Smooth muscle cell (in vitro differentiated cells): ENCODE measurements around the gene ZNF488. TPM values are rescaled to one million over a fixed set of nuclear protein-coding genes. Genes with fewer than 3 reads are reported as not detected.

Experiments used
- DNase-seq: peaks from one replicate; lab custom pipeline; 2025; ENCODE audit not compliant: unreplicated experiment; lab: John Stamatoyannopoulos, UW
- H2AFZ ChIP-seq: fragments of 200-600 bp; sonication (generic); 2 replicates; pipeline ENCODE4 v1.6.0; 2016; ENCODE audit warnings: antibody characterized with exemption, low read depth, mild to moderate bottlenecking
- H3F3A ChIP-seq: fragments of 200-600 bp; sonication (generic); 2 replicates; pipeline ENCODE4 v1.6.0; 2017; ENCODE audit warnings: antibody characterized with exemption, low read depth
- H3K27ac ChIP-seq: fragments of 200-600 bp; sonication (generic); 2 replicates; pipeline ENCODE4 v1.5.1; 2016; ENCODE audit warnings: low read depth, mild to moderate bottlenecking
- H3K27me3 ChIP-seq: fragments of 200-600 bp; sonication (generic); 2 replicates; pipeline ENCODE4 v1.6.1; 2016; ENCODE audit warnings: low read depth, mild to moderate bottlenecking
- H3K36me3 ChIP-seq: fragments of 200-600 bp; sonication (generic); 2 replicates; pipeline ENCODE4 v1.5.1; 2016; ENCODE audit warnings: low read depth
- H3K4me1 ChIP-seq: fragments of 200-600 bp; sonication (generic); 2 replicates; pipeline ENCODE4 v1.5.1; 2016; ENCODE audit warnings: low read depth
- H3K4me2 ChIP-seq: fragments of 200-600 bp; sonication (generic); 2 replicates; pipeline ENCODE4 v1.6.0; 2016; ENCODE audit warnings: mild to moderate bottlenecking
- H3K4me3 ChIP-seq: fragments of 200-600 bp; sonication (generic); 2 replicates; pipeline ENCODE4 v1.5.1; 2016; ENCODE audit warnings: mild to moderate bottlenecking
- H3K79me2 ChIP-seq: fragments of 200-600 bp; sonication (generic); 2 replicates; pipeline ENCODE4 v1.6.0; 2016; ENCODE audit warnings: low read depth, mild to moderate bottlenecking
- H3K9ac ChIP-seq: fragments of 200-600 bp; sonication (generic); 2 replicates; pipeline ENCODE4 v1.6.0; 2016; ENCODE audit warnings: low read depth
- H3K9me3 ChIP-seq: fragments of 200-600 bp; sonication (generic); replicated peaks from 2 replicates; pipeline ENCODE4 v1.5.1; 2016; ENCODE audit warnings: low read depth
- H4K20me1 ChIP-seq: fragments of 200-600 bp; sonication (generic); 2 replicates; pipeline ENCODE4 v1.6.0; 2016; ENCODE audit warnings: low read depth
- CTCF ChIP-seq: fragments of 200-600 bp; sonication (generic); IDR thresholded peaks from 2 replicates; pipeline ENCODE4 v1.5.1; 2017; ENCODE audit warnings: borderline replicate concordance, mild to moderate bottlenecking, antibody characterized with exemption; ENCODE audit not compliant: insufficient read depth, poor library complexity, severe bottlenecking
- WGBS: methylation state at CpG from one replicate; pipeline ENCODE4 v1.1.7; 2016; ENCODE audit warnings: low lambda C conversion rate; 5-methylcytosine and 5-hydroxymethylcytosine counted together
- polyA plus RNA-seq: library from polyadenylated mRNA; unstranded; fragments of >200 nt; fragmentation: Nextera tagmentation; extraction: Ambion mirVana; gene quantifications from 2 replicates; pipeline ENCODE4 v1.2.1, GENCODE V29; 2016
- total RNA-seq: library from RNA; depleted of rRNA; stranded (reverse); fragments of >200 nt; gene quantifications from 2 replicates; pipeline ENCODE4 v1.2.3, GENCODE V29; 2014

The ZNF488 gene
- total and polyA plus RNA-seq, 2 experiments from 2014 or later, result 1.1 TPM; not detected in 1

GRCh38 chr10:47410271-47410670 lies 26.2 kb upstream of the ZNF488 start:
- TF ChIP-seq CTCF, result no peak
- no peaks in the 10 kb centered on the region for H3K36me3 ChIP-seq
- H3K4me1 ChIP-seq, result no peaks in the 10 kb centered on the region
- H3K4me3 ChIP-seq, result no peak overlapping the region
- no peaks in the 10 kb centered on the region for H4K20me1 ChIP-seq
- no peaks in the 10 kb centered on the region for H3K27me3 ChIP-seq
- H3K27ac ChIP-seq, result no peak overlapping the region
- no peak overlapping the region for H3K9ac ChIP-seq
- DNase-seq, result no peak
- 86% methylated on average over 4 of the region's 4 CpGs for WGBS
- no peaks in the 10 kb centered on the region for H3K9me3 ChIP-seq
- H3K4me2 ChIP-seq, result no peak overlapping the region
- H3K79me2 ChIP-seq, result no peaks in the 10 kb centered on the region
- H2AFZ ChIP-seq, result no peak overlapping the region
- H3F3A ChIP-seq, result no peaks in the 10 kb centered on the region

GRCh38 chr10:47409866-47410256 lies 25.8 kb upstream of the ZNF488 start:
- no peaks in the 10 kb centered on the region for H3K4me1 ChIP-seq
- no peak overlapping the region for H3K9ac ChIP-seq
- DNase-seq, result no peak
- H3K4me2 ChIP-seq, result no peak overlapping the region
- no peaks in the 10 kb centered on the region for H3K79me2 ChIP-seq
- no peak overlapping the region for H3K27ac ChIP-seq
- no peaks in the 10 kb centered on the region for H3K36me3 ChIP-seq
- H3K9me3 ChIP-seq, result no peaks in the 10 kb centered on the region
- no peaks in the 10 kb centered on the region for H4K20me1 ChIP-seq
- H3F3A ChIP-seq, result no peaks in the 10 kb centered on the region
- H3K27me3 ChIP-seq, result no peaks in the 10 kb centered on the region
- H3K4me3 ChIP-seq, result no peak overlapping the region
- no peak for TF ChIP-seq CTCF
- no peak overlapping the region for H2AFZ ChIP-seq
- 87% methylated on average over 3 of the region's 3 CpGs for WGBS

GRCh38 chr10:47409171-47409865 lies 25.2 kb upstream of the ZNF488 start:
- DNase-seq, result no peak
- Histone ChIP-seq H3F3A (no peaks in the 10 kb centered on the region), H2AFZ (no peak overlapping the region), H3K36me3 (no peaks in the 10 kb centered on the region), H3K9me3 (no peaks in the 10 kb centered on the region), H3K27ac (no peak overlapping the region), H3K27me3 (no peaks in the 10 kb centered on the region), H4K20me1 (no peaks in the 10 kb centered on the region), H3K9ac (no peak overlapping the region), H3K79me2 (no peaks in the 10 kb centered on the region), H3K4me1 (no peaks in the 10 kb centered on the region), H3K4me2 (no peak overlapping the region), H3K4me3 (no peak overlapping the region)
- 93% methylated on average over 15 of the region's 15 CpGs for WGBS
- TF ChIP-seq CTCF, result no peak

- H3K4me1 ChIP-seq, result no peaks in the 10 kb centered on the region
- no peak overlapping the region for H3K9ac ChIP-seq
- H4K20me1 ChIP-seq, result no peaks in the 10 kb centered on the region
- no peak overlapping the region for H3K4me3 ChIP-seq
- no peaks in the 10 kb centered on the region for H3F3A ChIP-seq
- H3K79me2 ChIP-seq, result no peaks in the 10 kb centered on the region
- no peak overlapping the region for H2AFZ ChIP-seq
- no peak overlapping the region for H3K27ac ChIP-seq
- WGBS, result 73% methylated on average over 6 of the region's 6 CpGs
- DNase-seq, result no peak
- H3K36me3 ChIP-seq, result no peaks in the 10 kb centered on the region
- no peaks in the 10 kb centered on the region for H3K27me3 ChIP-seq
- H3K9me3 ChIP-seq, result no peaks in the 10 kb centered on the region
- H3K4me2 ChIP-seq, result no peak overlapping the region
- no peak for TF ChIP-seq CTCF
These were observed 24.5 kb upstream of the ZNF488 start for GRCh38 chr10:47408606-47409005.
